Measurements from ENCODE around the gene TBX10. TPM values are rescaled to one million over a fixed set of nuclear protein-coding genes. Genes with fewer than 3 reads are reported as not detected.

The TBX10 gene
- total and polyA plus RNA-seq, 2 experiments from 2014 or later: 1.2 TPM; not detected in 1

DNA sequence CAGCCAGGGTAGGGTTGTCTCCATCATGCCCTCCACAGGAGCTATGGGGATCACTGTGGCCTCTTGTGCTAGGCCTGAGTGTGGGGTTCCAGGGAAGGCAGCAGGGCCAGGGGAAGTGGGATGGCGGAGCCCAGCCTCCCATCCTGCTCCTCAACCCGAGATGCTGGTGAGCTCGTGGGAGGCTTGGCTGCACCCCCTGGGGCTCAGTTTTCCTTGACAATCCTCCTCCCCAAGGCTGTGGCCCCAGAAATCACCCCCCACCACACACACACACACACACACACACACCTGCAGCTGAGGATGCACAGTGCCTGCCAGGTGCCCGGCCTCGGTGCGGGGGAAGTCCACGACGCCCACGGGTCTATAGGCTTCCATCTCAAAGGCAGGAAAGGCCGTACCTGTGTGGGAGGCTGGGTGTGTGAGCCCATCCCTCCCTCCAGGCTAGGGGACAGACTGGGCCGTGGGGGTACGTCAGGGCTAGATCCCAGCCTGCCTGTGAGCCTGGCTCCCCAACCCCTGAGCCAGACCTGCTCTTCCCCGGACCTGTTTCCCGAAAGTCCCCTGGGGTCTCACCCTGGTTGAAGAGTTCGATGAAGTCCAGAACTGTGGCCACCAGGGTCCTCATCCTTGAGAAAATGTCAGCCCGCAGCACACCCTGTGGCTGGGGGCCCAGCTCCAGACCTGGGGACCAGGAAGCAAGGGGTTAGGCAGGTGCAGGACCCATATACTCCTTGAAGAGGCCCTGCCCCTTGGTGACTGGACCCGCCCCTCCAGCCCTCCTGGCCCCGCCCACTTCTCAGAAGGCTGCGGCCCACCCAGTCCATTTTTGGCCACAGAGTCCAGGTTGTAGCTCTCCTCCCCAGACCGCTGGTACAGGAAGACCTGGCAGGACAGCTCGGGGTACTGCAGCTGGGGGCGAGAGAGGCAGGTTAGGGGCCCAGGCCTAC is 5.2 kb upstream of the TBX10 start:
- Histone ChIP-seq H3K9me3 (ENCODE audit: low read depth) (no peaks in the 10 kb centered on the region), H3K27ac (no peak overlapping the region), H3K4me1 (ENCODE audit: low read depth) (no peaks in the 10 kb centered on the region), H3K4me3 (no peak overlapping the region), H3K36me3 (no peaks in the 10 kb centered on the region), H3K27me3 (no peaks in the 10 kb centered on the region)
- TF ChIP-seq, protein P1, sequence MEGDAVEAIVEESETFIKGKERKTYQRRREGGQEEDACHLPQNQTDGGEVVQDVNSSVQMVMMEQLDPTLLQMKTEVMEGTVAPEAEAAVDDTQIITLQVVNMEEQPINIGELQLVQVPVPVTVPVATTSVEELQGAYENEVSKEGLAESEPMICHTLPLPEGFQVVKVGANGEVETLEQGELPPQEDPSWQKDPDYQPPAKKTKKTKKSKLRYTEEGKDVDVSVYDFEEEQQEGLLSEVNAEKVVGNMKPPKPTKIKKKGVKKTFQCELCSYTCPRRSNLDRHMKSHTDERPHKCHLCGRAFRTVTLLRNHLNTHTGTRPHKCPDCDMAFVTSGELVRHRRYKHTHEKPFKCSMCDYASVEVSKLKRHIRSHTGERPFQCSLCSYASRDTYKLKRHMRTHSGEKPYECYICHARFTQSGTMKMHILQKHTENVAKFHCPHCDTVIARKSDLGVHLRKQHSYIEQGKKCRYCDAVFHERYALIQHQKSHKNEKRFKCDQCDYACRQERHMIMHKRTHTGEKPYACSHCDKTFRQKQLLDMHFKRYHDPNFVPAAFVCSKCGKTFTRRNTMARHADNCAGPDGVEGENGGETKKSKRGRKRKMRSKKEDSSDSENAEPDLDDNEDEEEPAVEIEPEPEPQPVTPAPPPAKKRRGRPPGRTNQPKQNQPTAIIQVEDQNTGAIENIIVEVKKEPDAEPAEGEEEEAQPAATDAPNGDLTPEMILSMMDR (IDR thresholded peaks at IDR 0.05; ENCODE audit: low read depth, low read length): no peak
- DNase-seq (ENCODE audit: low read depth in 1 of 2, low spot score in 1 of 2): no peak

DNA sequence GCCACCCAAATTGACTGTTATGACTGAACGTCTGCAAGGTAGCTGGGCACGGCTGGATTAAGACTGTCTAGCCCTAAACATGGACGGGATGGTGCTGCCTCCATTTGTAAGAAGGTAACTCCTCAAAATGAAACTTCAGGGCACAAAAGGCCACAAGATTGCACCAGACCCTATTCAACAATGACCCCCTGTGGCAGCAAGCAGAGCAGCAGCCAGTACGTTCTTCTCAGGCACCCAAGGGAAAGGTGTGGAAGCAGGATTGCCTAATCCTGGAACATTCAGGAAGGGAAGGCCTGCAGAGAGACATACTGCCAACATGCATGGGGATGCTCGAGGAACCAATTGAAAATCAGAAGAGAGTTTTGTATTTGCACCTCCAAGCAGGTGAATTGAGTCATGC is 4.5 kb upstream of the TBX10 start:
- H3K9me3 ChIP-seq (ENCODE audit: low read depth): no peaks in the 10 kb centered on the region
- no peaks in the 10 kb centered on the region for H3K4me1 ChIP-seq (ENCODE audit: low read depth)
- no peaks in the 10 kb centered on the region for H3K27me3 ChIP-seq
- H3K4me3 ChIP-seq: no peak overlapping the region
- no peaks in the 10 kb centered on the region for H3K36me3 ChIP-seq
- DNase-seq (ENCODE audit: low read depth in 1 of 2, low spot score in 1 of 2): peak in 1 of 2 donors; percentile 27
- TF ChIP-seq, protein P1 (IDR thresholded peaks at IDR 0.05; ENCODE audit: low read depth, low read length): peak; percentile 24
- no peak overlapping the region for H3K27ac ChIP-seq

DNA sequence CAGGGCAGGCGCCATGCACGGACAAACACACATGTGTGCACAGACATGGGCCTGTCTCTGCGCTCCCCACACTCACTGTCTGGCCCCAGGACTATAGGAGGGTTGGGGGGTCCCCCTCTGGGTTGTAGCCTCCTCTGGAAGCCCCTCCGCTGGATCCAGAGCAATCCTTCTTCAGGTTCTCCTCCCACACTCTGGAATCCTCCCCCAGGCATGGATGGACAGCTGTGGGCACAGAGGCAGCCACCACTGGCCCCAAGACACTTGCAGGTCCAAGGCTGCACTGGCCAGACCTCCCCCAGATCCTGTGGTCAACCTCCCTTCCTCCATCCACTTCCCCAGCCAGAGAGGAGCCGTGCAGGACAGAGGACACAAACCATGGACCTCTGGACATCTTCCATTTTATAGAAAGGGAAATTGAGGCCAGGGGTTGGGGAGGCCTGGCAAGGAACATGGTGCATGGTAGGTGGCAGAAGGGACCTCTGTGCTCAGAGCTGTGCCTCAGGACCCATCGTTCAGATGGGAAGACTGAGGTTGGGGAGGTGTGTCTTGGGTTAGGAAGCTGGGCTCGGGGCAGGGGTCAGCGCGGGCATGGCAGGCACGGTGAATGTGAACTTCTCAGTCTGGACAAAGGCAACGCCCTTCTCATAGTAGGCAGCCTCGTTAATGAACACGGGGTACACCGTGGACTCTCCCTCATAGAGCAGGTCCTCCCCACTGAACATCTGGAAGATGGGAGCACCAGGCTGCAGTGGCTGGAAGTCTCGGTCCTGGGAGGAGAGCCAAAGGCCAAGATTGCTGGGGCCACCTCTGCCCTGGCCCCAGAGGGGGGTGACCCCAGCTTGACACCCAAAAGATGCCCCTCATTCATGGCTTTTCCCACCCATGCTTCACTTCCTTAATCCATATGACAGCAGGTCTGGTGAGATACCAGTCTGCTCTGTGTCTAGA is 2.9 kb upstream of the TBX10 start:
- no peak for DNase-seq (ENCODE audit: low read depth in 1 of 2, low spot score in 1 of 2)
- TF ChIP-seq, protein P1 (IDR thresholded peaks at IDR 0.05; ENCODE audit: low read depth, low read length): no peak
- H3K36me3 ChIP-seq: no peaks in the 10 kb centered on the region
- H3K4me1 ChIP-seq (ENCODE audit: low read depth): no peaks in the 10 kb centered on the region
- H3K9me3 ChIP-seq (ENCODE audit: low read depth): no peaks in the 10 kb centered on the region
- H3K4me3 ChIP-seq: no peak overlapping the region
- no peaks in the 10 kb centered on the region for H3K27me3 ChIP-seq
- H3K27ac ChIP-seq: no peak overlapping the region

DNA sequence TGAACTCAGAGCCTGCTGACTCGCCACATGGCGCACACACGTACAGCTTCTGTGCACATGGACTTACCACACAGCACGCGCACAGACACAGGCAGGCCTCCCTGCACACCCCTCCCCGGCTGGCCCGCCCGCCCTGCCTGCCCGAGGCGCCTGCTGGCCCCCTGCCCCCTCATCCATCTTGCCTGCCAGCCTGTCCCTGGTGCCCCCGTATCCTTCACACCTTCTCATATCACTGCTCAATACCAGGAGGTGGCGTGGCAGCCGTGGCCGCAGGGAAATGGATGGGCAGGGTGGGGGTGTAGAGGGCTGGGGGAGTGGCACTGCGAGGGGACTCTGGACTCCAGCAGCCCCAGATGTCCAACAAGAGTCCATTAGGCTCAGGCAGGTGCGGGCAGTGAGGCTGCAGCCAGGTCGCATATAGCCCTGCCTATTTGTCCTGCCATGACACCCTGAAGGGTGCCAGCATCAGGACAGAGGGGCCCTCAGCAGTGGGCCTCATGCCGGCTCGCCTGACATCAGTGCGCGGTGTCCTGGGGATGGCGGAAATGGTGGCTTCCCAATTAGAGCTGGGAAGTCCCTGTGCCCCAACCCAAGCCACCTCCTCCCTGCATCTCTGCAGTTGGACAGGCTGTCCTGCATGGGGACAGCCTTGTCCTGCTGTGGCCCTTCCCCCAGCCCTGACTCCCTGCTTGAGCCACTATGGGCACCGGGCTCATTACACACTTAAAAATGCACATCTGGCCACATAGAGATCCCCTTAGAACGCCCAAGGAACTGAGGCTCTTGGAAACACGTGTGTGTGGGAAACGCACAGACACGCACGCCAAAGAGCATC is 2.0 kb upstream of the TBX10 start:
- no peaks in the 10 kb centered on the region for H3K9me3 ChIP-seq (ENCODE audit: low read depth)
- TF ChIP-seq, protein P1 (IDR thresholded peaks at IDR 0.05; ENCODE audit: low read depth, low read length): no peak
- no peaks in the 10 kb centered on the region for H3K27me3 ChIP-seq
- H3K36me3 ChIP-seq: no peaks in the 10 kb centered on the region
- no peaks in the 10 kb centered on the region for H3K4me1 ChIP-seq (ENCODE audit: low read depth)
- H3K4me3 ChIP-seq: no peak overlapping the region
- DNase-seq (ENCODE audit: low read depth in 1 of 2, low spot score in 1 of 2): no peak
- H3K27ac ChIP-seq: no peak overlapping the region

Measured in cardiac muscle cell (in vitro differentiated cells and primary cell).